ENCODE measurements around the gene SLC25A1. TPM values are rescaled to one million over a fixed set of nuclear protein-coding genes. Genes with fewer than 3 reads are reported as not detected.

The SLC25A1 gene
- total RNA-seq, 1 experiment from 2014 or later: 151 TPM

- Histone ChIP-seq H3K56ac (ENCODE audit: insufficient read length, low read depth, low read length) (no peak overlapping the region), H3K4ac (ENCODE audit: low read depth, low read length) (no peak overlapping the region), H3K9ac (ENCODE audit: extremely low read depth, insufficient read length, low read length) (no peak overlapping the region), H3K14ac (ENCODE audit: insufficient read depth, low read length) (no peak overlapping the region; the same call in 1 of the 2 replicates), H4K91ac (ENCODE audit: insufficient read length, low read depth, low read length) (no peak overlapping the region), H2AK5ac (ENCODE audit: insufficient read length, low read length) (no peak overlapping the region), H4K5ac (ENCODE audit: insufficient read length, low read depth, low read length) (no peak overlapping the region), H3K27me3 (ENCODE audit: insufficient read depth, low read length) (no peaks in the 10 kb centered on the region), H2BK15ac (ENCODE audit: low read depth, low read length) (no peak overlapping the region), H2BK5ac (ENCODE audit: insufficient read length, low read length) (no peak overlapping the region), H3K23ac (ENCODE audit: insufficient read length, low read depth, low read length) (no peak overlapping the region), H2AFZ (ENCODE audit: low read length) (no peak overlapping the region), H4K20me1 (ENCODE audit: control insufficient read depth, insufficient read depth, insufficient read length) (no peaks in the 10 kb centered on the region), H3K4me2 (ENCODE audit: insufficient read depth, insufficient read length, low read length) (no peak overlapping the region), H3K79me1 (ENCODE audit: insufficient read depth, low read depth, low read length, poor library complexity, severe bottlenecking) (no peaks in the 10 kb centered on the region), H2BK120ac (ENCODE audit: low read depth, low read length, poor library complexity, severe bottlenecking) (no peak overlapping the region), H2BK20ac (ENCODE audit: low read depth, low read length, poor library complexity, severe bottlenecking) (no peak overlapping the region), H3K4me1 (ENCODE audit: insufficient read depth, low read length) (no peaks in the 10 kb centered on the region), H3K18ac (ENCODE audit: insufficient read length, low read depth, low read length) (no peak overlapping the region), H4K8ac (replicated peaks; ENCODE audit: insufficient read length, low read depth, low read length) (no peak overlapping the region), H3T11ph (ENCODE audit: low read length) (no peak overlapping the region), H3K79me2 (ENCODE audit: insufficient read depth, low read length) (no peaks in the 10 kb centered on the region), H3K27ac (ENCODE audit: insufficient read length, low read depth, low read length) (no peak overlapping the region), H2BK12ac (ENCODE audit: insufficient read length, low read depth, low read length) (no peak overlapping the region), H3K23me2 (ENCODE audit: insufficient read length, low read depth, low read length, poor library complexity, severe bottlenecking) (no peaks in the 10 kb centered on the region), H3K9me3 (ENCODE audit: control insufficient read depth, low read depth, low read length) (no peaks in the 10 kb centered on the region)
- H3K27ac Mint-ChIP-seq: peak overlapping the region in 1 of 3 experiments; percentile 19; a peak in 1 of 7 replicates
- no peaks in the 10 kb centered on the region; a peak in 1 of 5 replicates for H3K9me3 Mint-ChIP-seq
- peaks cover 7 to 10% of the 10 kb centered on the region in 2 experiments for H3K4me1 Mint-ChIP-seq
- no CpG with 5 or more reads among the region's 23 CpGs for WGBS (ENCODE audit: extremely low coverage, insufficient read length, low lambda C conversion rate)
- DNase-seq: no peak
- H3K36me3 Mint-ChIP-seq (ENCODE audit: insufficient read depth in 1 of 3, low read depth in 3 of 3): peaks cover 6 to 24% (median 14%) of the 10 kb centered on the region in 3 experiments; a peak in 6 of 7 replicates
- H3K4me3 Mint-ChIP-seq: no peak overlapping the region; a peak in 1 of 5 replicates
- TF ChIP-seq CTCF (conservative IDR thresholded peaks at IDR 0.05): no peak
- H3K27me3 Mint-ChIP-seq (ENCODE audit: low read depth): no peaks in the 10 kb centered on the region
These were observed 22.8 kb upstream of the SLC25A1 start for GRCh38 chr22:19201130-19201868.

Data from H9 (cell line).